Transverse colon (tissue), 4 donors: ENCODE results near the gene MAP3K3. TPM values are rescaled to one million over a fixed set of nuclear protein-coding genes. Genes with fewer than 3 reads are reported as not detected.

Experiments
- DNase-seq: peaks from one replicate; pipeline ENCODE4 v3.0.0-alpha.2; 2019
- H3K27ac ChIP-seq, 4 donors: fragments of 200-600 bp; sonication (generic); 2 replicates each; pipeline ENCODE4 v1.5.1; 2016 to 2018; ENCODE audit warnings: inconsistent platforms in 4 of 4
- H3K27me3 ChIP-seq: fragments of 200-600 bp; sonication (generic); 2 replicates; pipeline ENCODE4 v1.5.1; 2017; ENCODE audit warnings: inconsistent platforms
- H3K36me3 ChIP-seq, 4 donors: fragments of 200-600 bp; sonication (generic); 2 replicates each; pipeline ENCODE4 v1.5.1; 2017 to 2019; ENCODE audit warnings: inconsistent platforms in 4 of 4
- H3K4me1 ChIP-seq, 4 donors: fragments of 200-600 bp; sonication (generic); 2 replicates each; pipeline ENCODE4 v1.5.1; 2017 to 2020; ENCODE audit warnings: inconsistent platforms in 4 of 4
- H3K4me3 ChIP-seq, 4 donors: fragments of 200-600 bp; sonication (generic); 1 replicate in 1 of 4; 2 replicates in 3 of 4; pipeline versions ENCODE4 v1.5.1 to v1.6.1; 2017 to 2019; ENCODE audit warnings: inconsistent platforms in 4 of 4
- H3K9me3 ChIP-seq, 2 donors: fragments of 200-600 bp; sonication (generic); 2 replicates each; pipeline ENCODE4 v1.5.1; 2017 to 2019; ENCODE audit warnings: inconsistent platforms in 2 of 2
- CTCF ChIP-seq, 5 experiments: fragments of 200-600 bp in 3 of 5; fragments of 450-650 bp in 2 of 5; sonication (generic) in 3 of 5; IDR thresholded peaks; 1 replicate in 2 of 5; 2 replicates in 3 of 5; pipeline ENCODE4 v1.5.1; 2016 to 2017; ENCODE audit warnings: antibody characterized with exemption in 5 of 5, inconsistent platforms in 3 of 5, mild to moderate bottlenecking in 2 of 5, moderate library complexity in 1 of 5
- EP300 ChIP-seq: sonication (generic); formaldehyde crosslinking; IDR thresholded peaks from one replicate; pipeline ENCODE4 v1.6.1; 2017; ENCODE audit warnings: antibody characterized with exemption, low read depth
- POLR2A ChIP-seq: fragments of 450-650 bp; IDR thresholded peaks from one replicate; pipeline ENCODE4 v1.6.1; 2016; ENCODE audit warnings: antibody characterized with exemption, mild to moderate bottlenecking, moderate library complexity
- POLR2AphosphoS5 ChIP-seq, 3 donors: sonication (generic); formaldehyde crosslinking; IDR thresholded peaks; one replicate each; pipeline ENCODE4 v1.6.1; 2016; ENCODE audit warnings: antibody characterized with exemption in 3 of 3
- WGBS, 2 donors: methylation state at CpG; one replicate each; pipeline ENCODE4 v1.1.5; 2018; ENCODE audit warnings: low coverage in 1 of 2; 5-methylcytosine and 5-hydroxymethylcytosine counted together
- in situ Hi-C, 4 donors: fragments of 200-750 bp; cut with MboI; loops; one replicate each; pipeline versions ENCODE4 v1.15.0 to v1.15.1; 2017; ENCODE audit warnings: low sequenced_read_pairs in 3 of 4, low pct_ligation_motif_present in 1 of 4, low pct_unique_long_range_greater_than_20kb in 1 of 4
- intact Hi-C: fragments of 100-400 bp; cut with DNase I; formaldehyde crosslinking; loops from one replicate; pipeline ENCODE4 v1.15.1; 2023; ENCODE audit warnings: low total_unique reads
- total RNA-seq, 4 donors: library from RNA; depleted of rRNA; stranded (reverse); fragments of >200 nt; gene quantifications; one replicate each; pipeline ENCODE4 v1.1.0, GENCODE V29; 2016

MAP3K3 gene
- total RNA-seq, 4 donors from 2014 or later, result 15.7 to 32.1 (median 24.7) TPM

GRCh38 chr17:63624531-63624880, 2.3 kb downstream of the MAP3K3 start:
- no peaks in the 10 kb centered on the region for H3K9me3 ChIP-seq
- intact Hi-C loops (loop anchor here (10.0 kb wide), 1 partner anchor 70 kb away; no protein-coding TSS in a partner anchor), in situ Hi-C loops (no loop called here)
- peaks cover 11 to 47% (median 32%) of the 10 kb centered on the region in 4 donors for H3K4me1 ChIP-seq
- WGBS, 2 donors, result 61 to 67% methylated on average over 1 of the region's 1 CpG
- no peaks in the 10 kb centered on the region for H3K27me3 ChIP-seq
- H3K4me3 ChIP-seq, result no peak overlapping the region
- H3K36me3 ChIP-seq, result no peaks in the 10 kb centered on the region
- no peak for DNase-seq
- H3K27ac ChIP-seq, result peak overlapping the region in 1 of 4 donors; percentile 0
- TF ChIP-seq CTCF (IDR thresholded peaks at IDR 0.05), result no peak
- TF ChIP-seq POLR2AphosphoS5 (IDR thresholded peaks at IDR 0.05), result no peak
- TF ChIP-seq POLR2A, result no peak
- TF ChIP-seq EP300, result no peak

GRCh38 chr17:63626551-63627180, 4.4 kb downstream of the MAP3K3 start:
- in situ Hi-C loops, result no loop called here
- no peak for TF ChIP-seq CTCF (IDR thresholded peaks at IDR 0.05)
- TF ChIP-seq POLR2A, result no peak
- no peak for TF ChIP-seq EP300
- TF ChIP-seq POLR2AphosphoS5 (IDR thresholded peaks at IDR 0.05), result no peak
- Histone ChIP-seq H3K4me1 (peaks cover 11 to 59% (median 32%) of the 10 kb centered on the region in 4 donors), H3K27ac (peak overlapping the region in 1 of 4 donors; percentile 11), H3K36me3 (no peaks in the 10 kb centered on the region), H3K4me3 (no peak overlapping the region), H3K9me3 (no peaks in the 10 kb centered on the region), H3K27me3 (no peaks in the 10 kb centered on the region)
- 62 to 66% methylated on average over 4 of the region's 4 CpGs for WGBS, 2 donors
- DNase-seq, result no peak
- intact Hi-C loops, result loop anchor here (10.0 kb wide), 1 partner anchor 68 kb away; no protein-coding TSS in a partner anchor

GRCh38 chr17:63629627-63630026, 7.4 kb downstream of the MAP3K3 start:
- intact Hi-C loops, result loop anchor here (10.0 kb wide), 1 partner anchor 65 kb away; no protein-coding TSS in a partner anchor

GRCh38 chr17:63631062-63631461, 8.8 kb downstream of the MAP3K3 start:
- Histone ChIP-seq H3K36me3 (peaks cover 0 to 9% (median 3%) of the 10 kb centered on the region in 4 donors), H3K27ac (no peak overlapping the region), H3K4me3 (no peak overlapping the region), H3K4me1 (peaks cover 4 to 61% (median 17%) of the 10 kb centered on the region in 4 donors), H3K9me3 (no peaks in the 10 kb centered on the region), H3K27me3 (no peaks in the 10 kb centered on the region)
- no peak for TF ChIP-seq CTCF (IDR thresholded peaks at IDR 0.05)
- no peak for TF ChIP-seq POLR2A
- no peak for TF ChIP-seq POLR2AphosphoS5 (IDR thresholded peaks at IDR 0.05)
- TF ChIP-seq EP300, result no peak
- intact Hi-C loops, result no loop called here
- WGBS, 2 donors, result 83 to 100% methylated on average over 2 to 3 of the region's 3 CpGs
- DNase-seq, result no peak
- in situ Hi-C loops, result no loop called here

More at GRCh38 chr17:63629627-63630026, 7.4 kb downstream of the MAP3K3 start:
- TF ChIP-seq POLR2AphosphoS5 (IDR thresholded peaks at IDR 0.05), result no peak
- TF ChIP-seq POLR2A, result no peak
- TF ChIP-seq CTCF (IDR thresholded peaks at IDR 0.05), result no peak
- no peak for TF ChIP-seq EP300
- Histone ChIP-seq H3K36me3 (peaks cover 0 to 9% (median under 1%) of the 10 kb centered on the region in 4 donors), H3K4me1 (peaks cover 5 to 59% (median 22%) of the 10 kb centered on the region in 4 donors), H3K27ac (no peak overlapping the region), H3K9me3 (no peaks in the 10 kb centered on the region), H3K4me3 (no peak overlapping the region), H3K27me3 (no peaks in the 10 kb centered on the region)
- in situ Hi-C loops, result no loop called here
- 88 to 100% methylated on average over 1 of the region's 1 CpG for WGBS, 2 donors
- DNase-seq, result no peak
